HG03457 (cell line): Measurements from ENCODE around the gene FGR.
"Not testable (repeated sequence)": the region's sequence is repeated elsewhere in the genome, so short reads cannot be mapped to it uniquely, and the experiment has no call there.

Experiments
- ATAC-seq: cut with Tn5 transposase; IDR thresholded peaks from one replicate; pipeline ENCODE4 v1.9.1; 2021; ENCODE audit warnings: moderate number of reproducible peaks; ENCODE audit not compliant: unreplicated experiment

FGR gene

DNA sequence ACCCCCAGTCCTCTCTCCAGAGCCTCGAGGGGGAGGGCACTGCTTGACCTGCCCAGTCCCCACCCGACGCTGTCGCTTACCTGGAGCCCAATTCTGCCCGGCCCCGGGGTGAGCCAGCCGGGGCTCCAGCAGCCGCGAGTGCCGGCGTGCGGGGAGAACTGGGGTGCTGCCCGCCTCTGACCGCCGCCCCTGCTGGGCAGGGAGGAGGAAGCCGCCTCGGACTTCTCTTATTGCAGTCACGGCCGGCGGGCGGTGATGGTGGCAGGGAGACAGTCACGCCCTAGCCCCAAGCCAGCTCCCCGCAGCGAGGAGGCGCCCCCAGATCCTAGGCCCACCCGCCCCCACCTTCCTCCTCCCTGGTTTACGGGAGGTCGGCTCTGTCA lies at the start of gene FGR:
TSS of gene FGR (minus strand) at position 201 of the 383 bp plus-strand sequence. CDS start 11,269 bp downstream, outside the sequence.
- ATAC-seq, result no peak

DNA sequence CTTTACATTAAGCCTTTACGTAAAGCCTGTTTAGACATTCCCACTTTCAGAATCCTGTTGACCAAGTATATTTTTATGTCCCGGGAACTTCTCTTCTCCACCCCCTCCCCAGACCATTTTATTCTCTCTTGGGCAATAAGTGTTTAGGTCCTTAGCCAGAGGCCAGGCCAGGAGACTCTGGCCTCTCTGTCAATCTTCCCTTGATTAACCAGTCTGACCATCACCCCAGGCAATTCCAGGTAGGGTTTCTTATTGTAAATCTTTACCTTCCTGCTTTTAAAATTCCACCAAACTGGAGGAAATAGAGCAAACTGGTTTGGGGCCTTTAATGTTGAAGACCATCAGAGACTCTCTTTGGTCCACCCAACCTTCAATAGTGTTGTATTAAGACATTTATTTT lies 49.2 kb upstream of the FGR start:
- no peak for ATAC-seq

DNA sequence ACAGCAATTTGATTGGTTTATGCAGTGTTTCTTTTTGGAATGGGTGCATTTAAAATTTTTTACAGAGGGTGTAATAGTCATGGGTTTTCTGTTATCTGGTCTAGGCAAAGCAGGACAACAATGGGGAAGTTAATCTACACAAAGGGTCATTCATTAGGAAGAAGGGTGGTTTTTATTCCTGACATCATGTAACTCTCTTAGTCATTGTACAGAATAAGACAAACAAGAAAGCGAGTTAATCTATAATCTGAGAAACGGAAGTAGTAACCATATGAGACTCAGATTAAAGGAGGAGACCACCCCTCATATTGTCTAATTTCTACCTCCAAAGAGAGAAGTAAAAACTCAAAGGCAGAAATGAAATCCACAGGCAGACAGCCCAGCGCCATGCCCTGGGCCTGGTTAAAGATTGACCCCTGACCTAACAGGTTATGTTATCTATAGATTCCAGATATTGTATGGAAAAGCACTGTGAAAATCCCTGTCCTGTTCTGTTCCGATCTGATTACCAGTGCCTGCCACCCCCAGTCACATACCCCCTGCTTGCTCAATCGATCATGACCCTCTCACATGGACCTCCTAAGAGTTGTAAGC lies 47.5 kb upstream of the FGR start:
- ATAC-seq, result no peak

DNA sequence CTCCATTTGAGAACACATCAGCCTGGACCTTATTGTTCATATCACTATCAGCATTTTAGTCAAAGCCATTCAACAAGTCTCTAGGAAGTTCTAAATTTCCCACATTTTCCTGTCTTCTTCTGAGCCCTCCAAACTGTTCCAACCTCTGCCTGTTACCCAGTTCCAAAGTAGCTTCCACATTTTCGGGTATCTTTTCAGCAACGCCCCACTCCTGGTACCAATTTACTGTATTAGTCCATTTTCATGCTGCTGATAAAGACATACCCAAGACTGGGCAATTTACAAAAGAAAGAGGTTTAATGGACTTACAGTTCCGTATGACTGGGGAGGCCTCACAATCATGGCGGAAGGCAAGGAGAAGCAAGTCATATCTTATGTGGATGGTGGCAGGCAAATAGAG lies 46.6 kb upstream of the FGR start:
- ATAC-seq, result not testable (repeated sequence)

DNA sequence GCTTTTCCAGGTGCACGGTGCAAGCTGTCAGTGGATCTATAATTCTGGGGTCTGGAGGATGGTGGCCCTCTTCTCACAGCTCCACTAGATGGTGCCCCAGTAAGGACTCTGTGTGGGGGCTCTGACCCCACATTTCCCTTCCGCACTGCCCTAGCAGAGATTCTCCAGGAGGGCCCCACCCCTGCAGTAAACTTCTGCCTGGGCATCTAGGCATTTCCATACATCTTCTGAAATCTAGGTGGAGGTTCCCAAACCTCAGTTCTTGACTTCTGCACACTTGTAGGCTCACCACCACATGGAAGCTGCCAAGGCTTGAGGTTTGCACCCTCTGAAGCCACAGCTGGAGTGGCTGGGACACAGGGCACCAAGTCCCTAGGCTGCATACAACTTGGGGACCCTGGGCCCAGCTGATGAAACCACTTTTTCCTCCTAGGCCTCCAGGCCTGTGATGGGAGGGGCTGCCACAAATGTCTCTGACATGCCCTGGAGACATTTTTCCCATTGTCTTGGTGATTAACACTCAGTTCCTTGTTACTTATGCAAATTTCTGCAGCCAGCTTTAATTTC lies 45.3 kb upstream of the FGR start:
- ATAC-seq, result not testable (repeated sequence)

DNA sequence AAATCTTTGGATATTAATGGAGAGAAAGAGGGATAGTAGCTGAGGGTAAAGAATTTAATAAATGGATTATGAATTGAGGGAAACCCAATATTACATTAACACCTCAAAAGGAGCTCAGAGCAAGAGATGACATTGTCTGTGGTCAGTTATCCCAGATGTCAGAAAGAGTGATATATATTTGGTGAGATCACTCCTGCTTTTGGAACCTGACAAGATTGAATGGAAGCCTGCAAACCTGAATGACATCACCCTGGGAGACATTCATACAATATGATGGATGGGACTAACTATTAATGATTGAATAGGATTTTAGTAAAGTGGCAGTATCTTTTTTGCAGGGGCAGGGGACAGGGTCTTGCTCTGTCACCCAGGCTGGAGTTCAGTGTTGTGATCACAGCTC lies 43.8 kb upstream of the FGR start:
- ATAC-seq, result no peak

DNA sequence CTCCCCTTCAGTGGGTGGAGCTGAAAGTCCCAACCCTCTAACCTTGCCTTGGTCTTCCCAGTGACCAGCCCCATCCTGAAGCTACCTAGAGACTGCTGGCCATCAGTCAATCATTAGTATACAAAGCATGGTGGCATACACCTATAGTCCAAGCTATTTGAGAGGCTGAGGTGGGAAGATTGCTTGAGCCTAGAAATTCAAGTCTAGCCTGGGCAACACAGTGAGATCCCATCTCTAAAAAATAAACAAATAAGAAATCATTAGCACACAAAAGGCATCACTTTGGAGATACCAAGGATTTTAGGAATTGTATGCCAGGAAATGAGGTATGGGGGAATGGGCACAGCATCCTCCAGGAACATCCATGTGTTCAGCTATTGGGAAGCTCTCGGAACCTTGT lies 41.4 kb upstream of the FGR start:
- ATAC-seq, result no peak

DNA sequence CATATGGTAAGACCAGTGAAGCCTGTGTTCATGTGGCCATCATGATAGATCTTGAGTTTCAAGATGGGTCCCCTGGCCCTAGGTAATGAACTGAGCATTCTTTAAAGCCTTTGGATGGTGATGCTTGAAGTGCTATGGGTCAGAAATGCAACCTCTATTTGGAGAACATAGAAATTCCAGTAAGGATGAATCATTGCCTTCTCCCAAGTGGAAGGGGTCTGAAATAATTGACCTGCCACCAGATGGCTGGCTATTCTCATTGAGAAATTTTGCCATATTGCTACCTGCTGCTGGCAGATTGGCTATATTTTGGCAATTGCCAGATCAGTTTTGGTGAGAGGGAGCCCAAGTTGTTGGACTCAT lies 37.7 kb upstream of the FGR start:
- ATAC-seq, result no peak

DNA sequence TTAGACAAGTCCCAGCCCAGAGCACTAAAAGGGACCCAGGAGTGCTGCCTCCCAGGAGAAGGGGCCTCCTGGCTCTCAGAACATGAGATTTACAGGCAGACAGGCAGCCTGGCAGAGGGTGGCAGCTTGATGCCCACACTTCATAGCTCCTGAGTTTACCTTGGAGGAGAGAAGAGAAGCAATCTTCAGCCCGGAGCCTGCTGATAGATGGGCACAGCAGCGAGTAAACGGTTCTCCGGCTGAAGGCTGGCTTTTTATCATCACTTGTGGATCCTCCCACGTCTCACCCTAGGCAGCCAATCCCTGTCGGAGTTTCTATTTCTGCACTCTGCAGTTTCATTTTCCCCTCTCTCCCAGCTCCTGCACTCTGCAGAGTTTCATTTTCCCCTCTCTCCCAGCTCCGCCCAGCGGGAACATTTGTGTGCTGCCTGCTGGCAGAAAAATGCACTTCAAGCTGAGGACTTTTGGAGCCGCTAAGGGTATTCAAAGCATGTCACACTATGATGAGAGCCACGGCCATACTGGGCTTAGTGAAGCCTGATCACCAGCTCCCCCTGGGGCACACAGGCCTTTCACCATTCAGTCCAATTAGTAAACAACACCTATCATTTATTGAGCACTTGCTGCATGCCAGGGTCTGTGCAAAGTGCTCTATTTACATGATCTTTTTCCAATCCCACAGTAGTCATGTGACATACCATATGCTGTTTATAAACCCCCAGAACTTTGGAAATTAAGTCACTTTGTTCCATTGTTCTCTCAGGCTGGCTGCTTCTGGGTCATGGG lies 37.2 kb upstream of the FGR start, which contains the start of gene IFI6:
TSS of gene IFI6 (minus strand) at position 229 of the 786 bp plus-strand sequence. CDS start 2,878 bp downstream, outside the sequence.
- ATAC-seq, result no peak

DNA sequence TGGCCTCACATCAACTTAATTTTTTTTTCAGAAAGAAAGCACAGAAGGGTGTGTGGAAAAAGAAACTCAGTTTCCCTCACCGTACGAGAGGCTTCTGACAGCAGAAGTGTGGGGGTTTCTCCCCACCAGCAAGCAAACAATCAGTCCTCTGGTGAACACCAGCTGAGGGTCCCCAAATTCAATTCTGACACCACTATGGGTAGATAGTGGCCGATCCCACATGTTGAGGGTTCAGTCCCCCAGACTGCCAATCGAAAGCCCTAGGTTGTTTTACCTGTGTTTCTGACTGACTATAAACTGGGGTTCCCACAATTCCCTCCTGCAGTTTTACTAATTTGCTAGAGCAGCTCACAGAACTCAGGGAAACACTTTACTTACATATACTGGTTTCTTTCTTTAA lies 34.9 kb upstream of the FGR start:
- no peak for ATAC-seq

DNA sequence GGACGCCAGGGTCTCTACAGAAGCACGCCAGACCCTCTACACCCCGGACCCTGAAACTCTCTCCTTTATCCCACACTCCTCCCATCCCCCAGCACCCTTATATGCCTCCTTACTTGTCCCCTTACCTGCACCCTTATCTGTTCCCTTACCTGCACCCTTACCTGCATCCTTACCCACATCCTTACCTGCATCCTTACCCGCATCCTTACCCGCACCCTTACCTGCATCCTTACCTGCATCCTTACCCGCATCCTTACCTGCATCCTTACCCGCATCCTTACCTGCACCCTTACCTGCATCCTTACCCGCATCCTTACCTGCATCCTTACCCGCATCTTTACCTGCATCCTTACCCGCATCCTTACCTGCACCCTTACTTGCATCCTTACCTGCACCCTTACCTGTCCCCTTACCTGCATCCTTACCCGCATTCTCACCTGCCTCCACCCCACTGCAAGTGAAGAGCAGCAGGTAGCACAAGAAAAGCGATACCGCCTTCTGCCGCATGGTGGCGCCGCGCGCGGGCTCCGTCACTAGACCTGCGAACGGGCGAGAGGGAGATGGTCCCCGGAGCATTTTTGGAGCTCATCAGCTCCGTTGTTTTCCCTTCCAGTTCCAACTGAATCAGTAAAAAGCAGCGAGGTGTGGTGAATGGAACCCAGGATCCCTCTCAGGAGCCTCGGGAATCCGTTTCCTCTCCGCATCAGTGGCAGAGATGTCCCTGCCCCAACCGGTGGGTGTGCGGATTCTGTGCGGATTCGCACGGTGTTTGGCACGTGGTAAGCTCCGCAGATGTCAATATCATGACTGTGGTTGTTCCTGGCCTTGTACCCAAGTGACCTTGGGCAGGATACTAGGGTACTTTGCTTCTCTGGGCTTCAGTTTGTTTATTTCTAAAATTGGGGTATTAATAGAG lies 34.1 kb upstream of the FGR start:
- no peak for ATAC-seq

DNA sequence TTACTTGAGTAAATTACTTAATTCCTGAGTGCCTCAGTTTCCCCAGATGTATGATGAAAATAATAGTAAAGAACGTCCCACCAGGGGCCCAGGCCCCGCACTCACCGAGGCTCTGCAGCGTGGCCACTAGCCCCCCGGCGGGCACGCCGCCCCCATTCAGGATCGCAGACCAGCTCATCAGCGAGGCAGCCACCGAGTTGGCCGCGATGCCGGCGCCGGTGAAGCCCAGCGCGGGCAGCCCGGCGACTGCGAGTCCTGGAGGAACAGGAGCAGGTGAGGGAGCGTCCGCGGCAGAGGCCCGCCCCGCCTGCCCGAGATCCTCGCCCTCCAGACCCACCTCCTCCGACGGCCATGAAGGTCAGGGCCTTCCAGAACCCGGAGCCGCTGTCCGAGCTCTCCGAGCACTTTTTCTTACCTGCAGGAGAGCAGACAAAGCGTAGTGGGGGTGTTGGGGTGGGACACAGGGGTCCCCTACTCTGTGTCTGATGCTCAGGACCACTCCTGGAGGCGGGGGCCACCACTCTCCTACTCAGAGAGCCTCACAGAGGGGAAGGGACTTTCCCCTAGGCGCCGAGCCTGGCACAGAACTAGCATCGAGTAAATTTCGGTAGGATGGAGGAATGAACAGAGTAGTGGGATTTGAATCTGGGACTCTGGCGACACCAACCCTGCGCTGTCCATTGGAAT lies 33.3 kb upstream of the FGR start:
- ATAC-seq, result no peak

DNA sequence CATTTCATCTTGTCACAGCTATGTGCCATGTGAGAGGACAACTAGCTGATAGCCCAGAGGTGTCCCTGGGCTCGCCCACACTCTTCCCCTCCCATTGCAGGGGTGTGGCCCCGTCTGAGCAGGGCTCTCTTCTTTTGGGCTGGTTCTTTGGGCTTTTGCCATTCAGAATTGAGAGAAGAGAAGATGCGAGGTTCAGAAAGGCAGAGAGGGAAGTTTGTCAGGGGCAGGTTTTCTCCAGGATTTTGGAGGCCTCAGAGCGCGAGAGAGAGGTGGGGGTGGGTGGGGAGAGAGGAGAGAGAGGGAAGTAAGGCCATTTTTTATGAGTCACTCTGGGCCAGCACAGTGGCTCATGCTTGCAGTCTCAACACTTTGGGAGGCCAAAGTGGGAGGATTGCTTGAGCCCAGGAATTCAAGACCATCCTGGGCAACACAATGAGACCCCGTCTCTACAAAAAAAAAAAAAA lies 31.8 kb upstream of the FGR start:
- no peak for ATAC-seq

DNA sequence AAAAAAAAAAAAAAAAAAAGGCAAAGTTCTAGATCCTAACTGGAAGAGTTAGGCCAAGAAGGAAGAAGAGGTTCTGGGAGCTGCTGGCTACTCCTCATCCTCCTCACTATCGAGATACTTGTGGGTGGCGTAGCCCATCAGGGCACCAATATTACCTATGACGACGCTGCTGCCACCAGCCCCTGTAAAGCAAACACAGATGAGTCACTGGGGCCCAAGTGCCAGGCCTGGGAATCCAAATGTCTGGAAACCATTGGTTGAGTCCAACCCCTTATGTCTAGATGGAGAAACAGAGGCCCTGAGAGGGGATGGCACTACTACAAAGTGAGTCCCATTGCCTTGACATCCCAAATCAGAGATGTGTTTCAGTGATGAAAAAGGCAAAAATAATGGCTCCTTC lies 31.3 kb upstream of the FGR start:
- no peak for ATAC-seq

DNA sequence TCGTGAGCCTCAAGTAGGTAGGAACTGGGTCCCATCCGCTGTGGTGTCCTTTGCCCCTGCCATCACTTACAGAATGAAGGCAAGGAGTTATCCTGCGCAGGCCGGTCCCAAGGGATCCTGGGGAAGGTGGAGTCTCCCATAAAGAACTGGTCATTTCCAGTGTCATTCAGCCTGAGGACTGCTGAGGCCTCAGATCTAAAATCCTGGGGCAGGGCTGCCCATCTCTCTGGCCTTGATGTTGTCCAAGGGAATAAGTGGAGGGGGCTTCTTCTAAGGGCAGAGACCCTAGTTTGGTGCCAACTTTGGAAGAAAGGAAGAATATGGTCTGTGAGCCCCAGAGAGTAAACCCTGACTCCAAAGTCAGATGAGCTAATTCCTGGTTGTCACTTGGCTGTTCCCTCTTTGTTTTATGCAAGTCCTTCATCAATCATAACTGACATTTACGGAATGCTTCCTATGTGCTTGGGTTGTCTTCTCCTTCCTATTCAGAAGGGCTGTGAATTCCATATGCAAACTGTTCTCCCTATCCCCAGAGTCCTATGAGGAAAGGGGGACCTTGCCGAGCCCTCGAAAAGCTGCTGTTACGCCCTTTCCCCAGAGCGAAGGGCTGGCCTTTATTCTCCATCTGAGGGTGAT lies 30.1 kb upstream of the FGR start:
- ATAC-seq, result no peak

DNA sequence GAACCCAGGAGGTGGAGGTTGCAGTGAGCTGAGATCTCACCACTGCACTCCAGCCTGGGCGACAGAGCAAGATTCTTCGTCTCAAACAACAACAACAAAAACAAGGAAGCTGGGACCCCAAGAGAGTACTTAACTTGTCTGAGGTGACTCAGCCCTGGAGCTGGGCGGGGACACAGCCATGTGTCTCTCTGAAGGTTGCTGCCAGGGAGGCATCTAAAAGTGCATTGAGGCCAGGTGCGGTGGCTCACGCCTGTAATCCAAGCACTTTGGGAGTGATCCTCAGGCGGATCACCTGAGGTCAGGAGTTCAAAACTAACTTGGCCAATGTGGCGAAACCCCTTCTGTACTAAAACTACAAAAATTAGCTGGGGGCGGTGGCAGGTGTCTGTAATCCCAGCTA lies 29.3 kb upstream of the FGR start:
- no peak for ATAC-seq

DNA sequence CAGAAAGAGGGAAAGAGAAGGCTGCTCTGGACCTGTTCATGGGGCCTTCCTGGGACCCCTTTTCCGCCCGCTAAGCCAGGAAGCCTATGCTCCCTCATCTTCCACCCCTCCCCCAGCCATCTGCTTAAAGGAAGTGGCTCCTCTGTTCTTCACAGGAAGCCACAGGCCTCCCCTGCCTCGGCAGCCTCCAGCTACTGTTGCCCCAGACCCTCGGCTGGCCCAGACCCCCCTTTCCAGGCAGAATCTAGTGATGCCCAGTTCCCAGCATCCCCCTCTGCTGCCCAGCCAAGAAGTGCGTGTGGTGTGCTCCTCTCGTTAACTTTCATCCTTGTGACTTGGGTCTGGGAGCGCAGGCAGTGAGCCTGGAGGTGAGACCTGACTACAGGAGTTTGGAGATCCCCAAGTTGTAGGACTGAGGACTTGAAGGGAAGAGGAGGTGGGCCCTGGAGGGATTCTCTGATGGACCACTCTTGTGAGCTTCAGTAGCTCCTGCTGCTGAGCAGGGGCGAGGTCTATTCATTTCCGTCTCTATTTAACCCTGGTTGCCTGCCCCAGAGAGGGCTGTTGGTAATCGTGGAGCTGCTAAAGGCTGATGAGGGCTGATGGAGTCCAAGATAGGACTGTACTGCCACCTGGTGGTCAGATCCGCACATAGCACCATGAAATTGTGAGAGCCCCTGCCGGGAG lies 27.9 kb upstream of the FGR start:
- no peak for ATAC-seq

DNA sequence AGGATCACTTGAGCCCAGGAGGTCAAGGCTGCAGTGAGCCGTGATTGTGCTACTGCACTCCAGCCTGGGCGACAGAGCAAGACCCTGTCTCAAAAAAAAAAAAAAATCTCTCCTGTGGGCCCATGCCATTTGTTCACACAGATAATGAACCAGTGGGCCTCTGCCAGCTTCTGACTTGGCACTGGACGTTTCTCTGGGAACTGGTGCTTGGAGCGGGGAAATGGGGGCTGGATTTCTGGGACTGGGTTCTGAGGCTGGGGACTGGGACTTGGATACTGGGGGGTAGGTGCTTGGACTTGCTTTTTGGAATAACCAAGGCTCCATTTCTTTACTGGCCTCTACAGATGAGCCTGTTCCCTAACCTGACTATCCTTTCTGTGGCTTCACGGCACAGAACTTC lies 27.3 kb upstream of the FGR start:
- ATAC-seq, result no peak

DNA sequence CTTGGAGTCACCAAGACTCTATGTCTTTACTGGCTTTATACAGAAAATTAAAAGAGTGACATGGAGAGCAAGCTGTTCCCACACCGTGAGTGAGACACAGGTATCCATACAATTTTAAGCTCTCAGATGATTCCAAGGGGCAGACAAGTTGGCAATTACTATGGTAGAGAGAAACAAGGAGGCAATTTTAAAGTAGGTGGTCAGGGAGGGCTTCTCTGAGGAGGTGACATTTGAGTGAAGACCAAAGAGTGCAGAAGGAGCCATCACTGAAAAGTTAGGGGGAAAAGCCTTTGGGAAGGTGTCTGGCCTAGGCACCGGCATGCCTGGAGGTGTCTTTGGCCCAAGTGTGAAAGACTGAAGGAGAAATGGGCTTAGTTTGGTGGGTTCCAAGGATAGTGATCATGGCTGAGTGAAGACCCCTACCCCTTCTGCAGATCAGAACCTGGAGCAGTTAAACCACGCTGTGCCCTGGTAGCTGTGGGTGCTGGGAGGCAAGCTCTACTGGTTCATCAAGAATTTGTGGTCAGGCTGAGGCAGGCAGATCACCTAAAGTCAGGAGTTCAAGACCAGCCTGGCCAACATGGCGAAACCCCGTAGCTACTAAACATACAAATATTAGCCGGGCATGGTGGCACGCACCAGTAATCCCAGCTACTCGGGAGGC lies 26.6 kb upstream of the FGR start:
- no peak for ATAC-seq
